ENCODE results near the gene CFD. TPM values are rescaled to one million over a fixed set of nuclear protein-coding genes. Genes with fewer than 3 reads are reported as not detected.

CFD gene
- total RNA-seq, 6 donors from 2014 or later, result 101 to 393 (median 259) TPM

DNA sequence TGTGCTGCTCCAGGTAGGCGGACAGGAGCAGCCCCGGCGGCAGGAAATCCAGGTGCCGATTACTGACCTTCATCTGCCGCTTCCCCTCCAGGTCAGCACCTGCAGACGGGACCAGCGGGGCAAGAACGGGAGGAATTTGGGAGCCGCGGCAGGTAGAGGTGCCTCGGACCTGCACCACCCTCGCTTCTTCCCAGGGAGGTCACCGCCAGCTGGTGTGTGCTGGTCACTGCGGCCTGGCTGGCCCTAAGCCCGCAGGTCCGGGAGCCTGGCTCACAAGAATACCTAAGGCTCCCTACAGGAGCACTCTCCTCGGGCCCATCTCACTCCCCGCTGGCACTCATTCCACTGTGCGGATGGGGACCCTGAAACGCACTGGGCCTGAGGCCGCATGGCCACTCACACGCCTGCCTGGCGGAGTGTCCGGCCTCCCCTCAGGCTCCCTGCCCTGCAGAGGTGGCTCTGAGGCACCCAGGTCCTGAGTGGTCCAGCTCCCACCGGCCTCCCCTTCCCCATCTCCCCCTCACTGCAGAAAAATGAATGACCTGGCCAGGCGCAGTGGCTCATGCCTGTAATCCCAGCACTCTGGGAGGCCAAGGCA, 38.1 kb downstream of the CFD start:
- H3K27ac ChIP-seq, result no peak overlapping the region
- no peak for TF ChIP-seq POLR2A (IDR thresholded peaks at IDR 0.05)
- TF ChIP-seq, protein P1, sequence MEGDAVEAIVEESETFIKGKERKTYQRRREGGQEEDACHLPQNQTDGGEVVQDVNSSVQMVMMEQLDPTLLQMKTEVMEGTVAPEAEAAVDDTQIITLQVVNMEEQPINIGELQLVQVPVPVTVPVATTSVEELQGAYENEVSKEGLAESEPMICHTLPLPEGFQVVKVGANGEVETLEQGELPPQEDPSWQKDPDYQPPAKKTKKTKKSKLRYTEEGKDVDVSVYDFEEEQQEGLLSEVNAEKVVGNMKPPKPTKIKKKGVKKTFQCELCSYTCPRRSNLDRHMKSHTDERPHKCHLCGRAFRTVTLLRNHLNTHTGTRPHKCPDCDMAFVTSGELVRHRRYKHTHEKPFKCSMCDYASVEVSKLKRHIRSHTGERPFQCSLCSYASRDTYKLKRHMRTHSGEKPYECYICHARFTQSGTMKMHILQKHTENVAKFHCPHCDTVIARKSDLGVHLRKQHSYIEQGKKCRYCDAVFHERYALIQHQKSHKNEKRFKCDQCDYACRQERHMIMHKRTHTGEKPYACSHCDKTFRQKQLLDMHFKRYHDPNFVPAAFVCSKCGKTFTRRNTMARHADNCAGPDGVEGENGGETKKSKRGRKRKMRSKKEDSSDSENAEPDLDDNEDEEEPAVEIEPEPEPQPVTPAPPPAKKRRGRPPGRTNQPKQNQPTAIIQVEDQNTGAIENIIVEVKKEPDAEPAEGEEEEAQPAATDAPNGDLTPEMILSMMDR (IDR thresholded peaks at IDR 0.05), result no peak
- no peak for TF ChIP-seq POLR2AphosphoS5 (IDR thresholded peaks at IDR 0.05)
- no peak for TF ChIP-seq EP300 (IDR thresholded peaks at IDR 0.05)
- H3K4me3 ChIP-seq, result no peak overlapping the region
- H3K4me1 ChIP-seq, result peaks cover 0 to 5% (median 5%) of the 10 kb centered on the region in 4 donors
- H3K27me3 ChIP-seq, result no peaks in the 10 kb centered on the region
- 95% methylated on average over 19 to 22 of the region's 26 CpGs for WGBS, 2 donors
- peak in 1 of 2 donors; percentile 77 for DNase-seq
- no peak for ATAC-seq (ENCODE audit: low FRiP score in 2 of 2)
- H3K9me3 ChIP-seq, result no peaks in the 10 kb centered on the region
- H3K36me3 ChIP-seq, result peaks cover 0 to 41% (median 30%) of the 10 kb centered on the region in 4 donors

DNA sequence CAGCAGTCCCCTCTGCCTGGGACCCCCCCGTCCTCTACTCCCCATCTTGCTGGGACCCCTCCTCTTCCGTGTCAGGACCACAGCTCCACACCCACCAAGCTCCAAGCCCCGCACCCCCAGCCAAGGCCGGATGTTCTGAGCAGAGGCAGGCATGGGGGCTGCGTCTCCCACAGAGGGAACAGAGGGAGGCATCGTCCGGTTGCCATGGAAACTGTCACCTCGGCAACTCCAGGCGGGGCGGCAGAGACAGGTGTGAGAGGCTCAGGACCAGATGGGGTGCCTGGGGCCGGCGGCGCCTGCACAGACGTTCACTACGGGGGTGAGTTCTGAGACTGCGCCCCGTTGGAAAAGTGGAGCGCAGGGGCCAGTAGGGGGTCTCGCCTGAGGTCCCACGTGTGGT, 39.2 kb downstream of the CFD start:
- peak in 1 of 2 donors; percentile 79 for DNase-seq
- no peak overlapping the region for H3K27ac ChIP-seq
- WGBS, 2 donors, result 86 to 92% methylated on average over 11 to 20 of the region's 20 CpGs
- no peak overlapping the region for H3K4me3 ChIP-seq
- no peak for TF ChIP-seq EP300 (IDR thresholded peaks at IDR 0.05)
- TF ChIP-seq POLR2AphosphoS5 (IDR thresholded peaks at IDR 0.05), result no peak
- TF ChIP-seq, protein P1 (IDR thresholded peaks at IDR 0.05), result no peak
- no peak for TF ChIP-seq POLR2A (IDR thresholded peaks at IDR 0.05)
- peaks cover 0 to 41% (median 30%) of the 10 kb centered on the region in 4 donors for H3K36me3 ChIP-seq
- no peaks in the 10 kb centered on the region for H3K27me3 ChIP-seq
- H3K9me3 ChIP-seq, result no peaks in the 10 kb centered on the region
- H3K4me1 ChIP-seq, result peaks cover 0 to 2% (median 2%) of the 10 kb centered on the region in 4 donors
- peak in 1 of 2 donors; percentile 3 for ATAC-seq (ENCODE audit: low FRiP score in 2 of 2)

DNA sequence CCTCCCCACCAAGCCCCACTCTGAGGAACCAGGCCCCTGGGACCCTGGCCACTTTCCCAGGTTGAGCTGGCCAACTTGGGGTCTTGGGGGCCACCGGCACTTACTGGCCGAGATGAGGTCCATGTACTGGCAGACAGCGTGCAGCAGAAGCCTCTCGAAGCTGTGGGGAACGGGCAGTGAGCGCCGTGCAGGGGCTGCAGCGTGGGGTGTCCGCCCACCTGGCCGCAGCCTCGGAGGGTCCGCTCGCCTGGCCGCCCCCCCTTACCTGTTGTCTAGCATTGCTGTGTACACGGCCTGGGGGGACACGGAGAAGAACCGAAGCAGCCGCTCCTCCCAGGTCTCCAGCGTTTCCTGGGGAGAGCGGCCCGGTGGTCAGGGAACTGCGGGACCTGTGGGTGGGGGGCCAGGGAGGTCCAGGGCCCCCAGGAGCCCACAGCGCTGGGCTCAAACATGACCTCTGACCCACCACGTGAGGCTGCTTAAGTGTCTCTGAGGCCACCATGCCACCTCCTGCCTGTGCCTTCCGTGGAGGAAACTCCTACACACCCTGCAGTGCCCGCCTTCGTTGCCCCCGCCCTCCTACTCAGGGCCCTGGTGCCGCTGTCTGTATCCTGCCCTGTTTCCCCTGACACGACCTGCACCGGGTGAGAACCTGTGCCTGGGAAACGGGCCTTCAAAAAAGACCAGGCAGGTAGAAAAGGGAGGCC, 40.0 kb downstream of the CFD start:
- Histone ChIP-seq H3K9me3 (no peaks in the 10 kb centered on the region), H3K4me3 (no peak overlapping the region), H3K27ac (no peak overlapping the region), H3K4me1 (no peaks in the 10 kb centered on the region), H3K27me3 (no peaks in the 10 kb centered on the region), H3K36me3 (peaks cover 0 to 41% (median 30%) of the 10 kb centered on the region in 4 donors)
- TF ChIP-seq POLR2A (IDR thresholded peaks at IDR 0.05) (no peak), POLR2AphosphoS5 (IDR thresholded peaks at IDR 0.05) (no peak), EP300 (IDR thresholded peaks at IDR 0.05) (no peak)
- TF ChIP-seq, protein P1 (IDR thresholded peaks at IDR 0.05), result no peak
- ATAC-seq (ENCODE audit: low FRiP score in 2 of 2) (no peak), DNase-seq (peak in 1 of 2 donors; percentile 69)
- 91 to 95% methylated on average over 9 to 32 of the region's 32 CpGs for WGBS, 2 donors

DNA sequence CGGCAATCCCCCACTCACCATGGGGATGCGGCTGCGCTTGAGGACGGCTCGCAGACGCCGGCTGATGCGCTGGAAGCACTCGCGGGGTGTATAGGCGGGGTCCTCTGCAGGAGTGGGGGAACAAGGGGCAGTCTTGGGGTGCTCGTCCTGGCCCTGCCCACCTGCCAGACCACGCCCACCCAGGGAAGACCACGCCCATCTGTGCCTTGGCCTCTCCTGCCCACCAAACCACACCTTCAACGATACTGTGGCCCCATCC, 40.5 kb downstream of the CFD start:
- Histone ChIP-seq H3K9me3 (no peaks in the 10 kb centered on the region), H3K27me3 (no peaks in the 10 kb centered on the region), H3K4me1 (no peaks in the 10 kb centered on the region), H3K4me3 (no peak overlapping the region), H3K36me3 (peaks cover 0 to 41% (median 30%) of the 10 kb centered on the region in 4 donors), H3K27ac (no peak overlapping the region)
- DNase-seq (no peak), ATAC-seq (ENCODE audit: low FRiP score in 2 of 2) (no peak)
- 94 to 95% methylated on average over 14 to 15 of the region's 15 CpGs for WGBS, 2 donors
- TF ChIP-seq EP300 (IDR thresholded peaks at IDR 0.05), result no peak

DNA sequence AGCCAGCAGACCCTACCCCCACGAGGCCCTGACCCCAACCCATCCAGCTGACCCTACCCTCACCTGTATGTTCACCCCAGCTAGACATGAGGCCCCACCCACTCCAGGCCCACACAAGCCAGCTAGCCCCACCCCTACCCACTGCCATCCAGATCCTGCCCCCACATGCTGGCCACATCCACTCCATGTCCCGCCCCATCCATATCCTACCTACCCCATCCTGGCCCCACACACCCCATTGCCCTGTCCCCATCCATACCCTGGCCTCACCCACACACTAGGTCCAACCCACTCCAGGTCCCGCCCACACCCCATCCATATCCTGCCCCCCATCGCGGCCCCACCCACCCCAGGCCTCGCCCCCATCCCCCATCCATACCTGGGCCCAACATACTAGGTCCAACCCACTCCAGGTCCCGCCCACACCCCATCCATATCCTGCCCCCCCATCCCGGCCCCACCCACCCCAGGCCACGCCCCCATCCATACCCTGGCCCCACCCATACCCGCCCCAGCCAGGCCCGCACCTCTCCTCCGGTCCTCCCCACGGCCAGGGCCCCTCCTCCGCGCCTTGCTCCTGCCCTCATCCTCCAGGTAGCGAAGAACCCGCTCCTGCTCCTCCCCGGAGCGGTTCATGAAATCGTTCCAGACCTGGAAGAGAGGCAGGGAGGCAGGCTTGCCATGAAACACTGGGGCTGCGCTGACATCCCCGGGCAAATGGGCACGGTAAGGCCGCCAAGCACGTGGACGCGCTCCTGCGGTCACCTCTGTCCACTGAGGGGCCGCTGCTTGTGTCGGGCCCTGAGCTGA, 41.0 kb downstream of the CFD start:
- Histone ChIP-seq H3K36me3 (peaks cover 0 to 41% (median 30%) of the 10 kb centered on the region in 4 donors), H3K4me1 (no peaks in the 10 kb centered on the region), H3K27me3 (no peaks in the 10 kb centered on the region), H3K27ac (no peak overlapping the region), H3K4me3 (no peak overlapping the region), H3K9me3 (no peaks in the 10 kb centered on the region)
- TF ChIP-seq EP300 (IDR thresholded peaks at IDR 0.05) (no peak), POLR2AphosphoS5 (IDR thresholded peaks at IDR 0.05) (no peak), POLR2A (IDR thresholded peaks at IDR 0.05) (no peak)
- TF ChIP-seq, protein P1 (IDR thresholded peaks at IDR 0.05), result no peak
- 86 to 95% methylated on average over 17 to 19 of the region's 30 CpGs for WGBS, 2 donors
- DNase-seq (peak in 1 of 2 donors; percentile 78), ATAC-seq (ENCODE audit: low FRiP score in 2 of 2) (peak in 1 of 2 donors; percentile 28)
